ENCODE results near the gene TNFAIP1. TPM values are rescaled to one million over a fixed set of nuclear protein-coding genes. Genes with fewer than 3 reads are reported as not detected.
A peak's percentile ranks its signal among the peaks of the same experiment; 100 is the strongest.

The TNFAIP1 gene
- total and polyA plus RNA-seq, 2 of the 4 experiments (the other 2 are of a cell fraction) = 49.1 to 62.9 TPM

- TF ChIP-seq MAZ (IDR thresholded peaks at IDR 0.05; ENCODE audit: borderline replicate concordance, low read depth, low read length) = peak; percentile 87
- TF ChIP-seq RFX5 (IDR thresholded peaks at IDR 0.05; ENCODE audit: low read depth, low read length) = no peak
- TF ChIP-seq, protein P1, sequence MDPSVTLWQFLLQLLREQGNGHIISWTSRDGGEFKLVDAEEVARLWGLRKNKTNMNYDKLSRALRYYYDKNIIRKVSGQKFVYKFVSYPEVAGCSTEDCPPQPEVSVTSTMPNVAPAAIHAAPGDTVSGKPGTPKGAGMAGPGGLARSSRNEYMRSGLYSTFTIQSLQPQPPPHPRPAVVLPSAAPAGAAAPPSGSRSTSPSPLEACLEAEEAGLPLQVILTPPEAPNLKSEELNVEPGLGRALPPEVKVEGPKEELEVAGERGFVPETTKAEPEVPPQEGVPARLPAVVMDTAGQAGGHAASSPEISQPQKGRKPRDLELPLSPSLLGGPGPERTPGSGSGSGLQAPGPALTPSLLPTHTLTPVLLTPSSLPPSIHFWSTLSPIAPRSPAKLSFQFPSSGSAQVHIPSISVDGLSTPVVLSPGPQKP (IDR thresholded peaks at IDR 0.05; ENCODE audit: borderline replicate concordance, low read depth, low read length) = no peak
- no peak for TF ChIP-seq SMC3 (IDR thresholded peaks at IDR 0.05; ENCODE audit: low read depth, low read length)
- no peak for TF ChIP-seq CEBPB (IDR thresholded peaks at IDR 0.05; ENCODE audit: low read depth, low read length)
These were observed at the start of gene TNFAIP1, which contains the start of gene IFT20 (continued) for GRCh38 chr17:28335201-28335958.

All from IMR-90 (cell line).